ENCODE measurements around the gene TCP1.

DNA sequence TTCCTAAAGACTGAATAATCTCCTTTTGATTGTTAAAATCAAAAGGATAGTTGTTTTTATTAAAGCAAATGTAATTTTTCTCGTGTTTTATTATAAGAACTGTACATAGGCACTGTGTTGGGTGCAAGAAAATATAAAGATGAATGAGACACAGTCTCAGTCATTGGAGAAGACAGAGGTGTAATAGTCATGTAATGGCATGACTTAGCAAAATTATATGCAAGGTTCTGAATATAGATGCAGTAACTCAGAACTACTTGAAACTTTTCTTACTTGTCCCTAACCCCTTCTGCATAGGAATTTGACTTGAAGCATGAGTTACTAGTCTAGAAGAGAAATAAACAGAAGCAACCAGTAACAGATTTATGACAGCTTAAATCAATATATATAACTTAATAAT, 47.2 kb downstream of the TCP1 start:
- no peak for TF ChIP-seq ZNF140 (CRISPR knock-in tag; IDR thresholded peaks at IDR 0.05)
- TF ChIP-seq RBM14 (IDR thresholded peaks at IDR 0.05; ENCODE audit: borderline replicate concordance, insufficient read depth, low read depth, low read length) = no peak
- no peak for TF ChIP-seq POLR2A (conservative IDR thresholded peaks at IDR 0.05)
- no peak for TF ChIP-seq ATF7 (IDR thresholded peaks at IDR 0.05)
- TF ChIP-seq, protein P1, sequence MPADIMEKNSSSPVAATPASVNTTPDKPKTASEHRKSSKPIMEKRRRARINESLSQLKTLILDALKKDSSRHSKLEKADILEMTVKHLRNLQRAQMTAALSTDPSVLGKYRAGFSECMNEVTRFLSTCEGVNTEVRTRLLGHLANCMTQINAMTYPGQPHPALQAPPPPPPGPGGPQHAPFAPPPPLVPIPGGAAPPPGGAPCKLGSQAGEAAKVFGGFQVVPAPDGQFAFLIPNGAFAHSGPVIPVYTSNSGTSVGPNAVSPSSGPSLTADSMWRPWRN (IDR thresholded peaks at IDR 0.05; ENCODE audit: low read depth) = no peak
- TF ChIP-seq DNMT1 (IDR thresholded peaks at IDR 0.05) = no peak
- no peak for TF ChIP-seq PRPF4 (IDR thresholded peaks at IDR 0.05; ENCODE audit: insufficient read depth, low read depth, low read length, poor library complexity, severe bottlenecking)
- no peak for TF ChIP-seq POLR2AphosphoS5 (IDR thresholded peaks at IDR 0.05; ENCODE audit: control insufficient read depth, insufficient read depth, low read depth, low read length)
- TF ChIP-seq, protein P2, sequence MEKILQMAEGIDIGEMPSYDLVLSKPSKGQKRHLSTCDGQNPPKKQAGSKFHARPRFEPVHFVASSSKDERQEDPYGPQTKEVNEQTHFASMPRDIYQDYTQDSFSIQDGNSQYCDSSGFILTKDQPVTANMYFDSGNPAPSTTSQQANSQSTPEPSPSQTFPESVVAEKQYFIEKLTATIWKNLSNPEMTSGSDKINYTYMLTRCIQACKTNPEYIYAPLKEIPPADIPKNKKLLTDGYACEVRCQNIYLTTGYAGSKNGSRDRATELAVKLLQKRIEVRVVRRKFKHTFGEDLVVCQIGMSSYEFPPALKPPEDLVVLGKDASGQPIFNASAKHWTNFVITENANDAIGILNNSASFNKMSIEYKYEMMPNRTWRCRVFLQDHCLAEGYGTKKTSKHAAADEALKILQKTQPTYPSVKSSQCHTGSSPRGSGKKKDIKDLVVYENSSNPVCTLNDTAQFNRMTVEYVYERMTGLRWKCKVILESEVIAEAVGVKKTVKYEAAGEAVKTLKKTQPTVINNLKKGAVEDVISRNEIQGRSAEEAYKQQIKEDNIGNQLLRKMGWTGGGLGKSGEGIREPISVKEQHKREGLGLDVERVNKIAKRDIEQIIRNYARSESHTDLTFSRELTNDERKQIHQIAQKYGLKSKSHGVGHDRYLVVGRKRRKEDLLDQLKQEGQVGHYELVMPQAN (IDR thresholded peaks at IDR 0.05; ENCODE audit: borderline replicate concordance) = no peak
- TF ChIP-seq SRSF1 (IDR thresholded peaks at IDR 0.05; ENCODE audit: low read depth, low read length) = no peak
- TF ChIP-seq TRIM24 (IDR thresholded peaks at IDR 0.05) = no peak
- no peak for TF ChIP-seq CTBP1 (IDR thresholded peaks at IDR 0.05; ENCODE audit: borderline replicate concordance)
- TF ChIP-seq, protein P3, sequence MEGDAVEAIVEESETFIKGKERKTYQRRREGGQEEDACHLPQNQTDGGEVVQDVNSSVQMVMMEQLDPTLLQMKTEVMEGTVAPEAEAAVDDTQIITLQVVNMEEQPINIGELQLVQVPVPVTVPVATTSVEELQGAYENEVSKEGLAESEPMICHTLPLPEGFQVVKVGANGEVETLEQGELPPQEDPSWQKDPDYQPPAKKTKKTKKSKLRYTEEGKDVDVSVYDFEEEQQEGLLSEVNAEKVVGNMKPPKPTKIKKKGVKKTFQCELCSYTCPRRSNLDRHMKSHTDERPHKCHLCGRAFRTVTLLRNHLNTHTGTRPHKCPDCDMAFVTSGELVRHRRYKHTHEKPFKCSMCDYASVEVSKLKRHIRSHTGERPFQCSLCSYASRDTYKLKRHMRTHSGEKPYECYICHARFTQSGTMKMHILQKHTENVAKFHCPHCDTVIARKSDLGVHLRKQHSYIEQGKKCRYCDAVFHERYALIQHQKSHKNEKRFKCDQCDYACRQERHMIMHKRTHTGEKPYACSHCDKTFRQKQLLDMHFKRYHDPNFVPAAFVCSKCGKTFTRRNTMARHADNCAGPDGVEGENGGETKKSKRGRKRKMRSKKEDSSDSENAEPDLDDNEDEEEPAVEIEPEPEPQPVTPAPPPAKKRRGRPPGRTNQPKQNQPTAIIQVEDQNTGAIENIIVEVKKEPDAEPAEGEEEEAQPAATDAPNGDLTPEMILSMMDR (IDR thresholded peaks at IDR 0.05 in 2 of 3, conservative IDR thresholded peaks at IDR 0.05 in 1 of 3; ENCODE audit: insufficient read depth in 2 of 3, low read depth in 1 of 3, low read length in 3 of 3) = no peak
- TF ChIP-seq BCL6 (CRISPR knock-in tag; IDR thresholded peaks at IDR 0.05) = no peak

Data from K562 (cell line).